Liver (tissue), 9 donors: ENCODE data around the gene NAA35. TPM values are rescaled to one million over a fixed set of nuclear protein-coding genes. Genes with fewer than 3 reads are reported as not detected.

ENCODE experiments used
- DNase-seq: peaks from one replicate; pipeline ENCODE4 v3.0.0-alpha.2; 2017; ENCODE audit warnings: low spot score
- H3K27ac ChIP-seq, 2 donors: one replicate each; pipeline ENCODE4 v1.7.0; 2013; ENCODE audit warnings: inconsistent platforms in 2 of 2, low read length in 2 of 2, control low read depth in 1 of 2, low read depth in 1 of 2, mild to moderate bottlenecking in 1 of 2
- H3K27me3 ChIP-seq, 4 donors: one replicate each; pipeline versions ENCODE4 v1.6.1 to v1.7.0; 2013; ENCODE audit warnings: low read length in 3 of 4, inconsistent platforms in 1 of 4, mild to moderate bottlenecking in 1 of 4, moderate library complexity in 1 of 4; ENCODE audit not compliant: control insufficient read depth in 4 of 4, insufficient read depth in 4 of 4
- H3K36me3 ChIP-seq, 4 donors: one replicate each; pipeline versions ENCODE4 v1.6.1 to v1.7.0; 2013; ENCODE audit warnings: low read length in 3 of 4, mild to moderate bottlenecking in 3 of 4, low read depth in 1 of 4, moderate library complexity in 1 of 4; ENCODE audit not compliant: control insufficient read depth in 4 of 4, insufficient read depth in 3 of 4
- H3K4me1 ChIP-seq, 4 donors: one replicate each; pipeline versions ENCODE4 v1.6.1 to v1.7.0; 2013; ENCODE audit warnings: low read length in 3 of 4, mild to moderate bottlenecking in 3 of 4, moderate library complexity in 1 of 4; ENCODE audit not compliant: control insufficient read depth in 4 of 4, insufficient read depth in 4 of 4
- H3K4me3 ChIP-seq, 3 donors: one replicate each; pipeline versions ENCODE4 v1.6.1 to v1.7.0; 2013; ENCODE audit warnings: low read length in 3 of 3, control low read depth in 1 of 3, low read depth in 1 of 3, mild to moderate bottlenecking in 1 of 3
- H3K9ac ChIP-seq, 2 donors: one replicate each; pipeline ENCODE4 v1.7.0; 2013; ENCODE audit warnings: low read length in 2 of 2, mild to moderate bottlenecking in 2 of 2, moderate library complexity in 2 of 2, control low read depth in 1 of 2, low read depth in 1 of 2
- H3K9me3 ChIP-seq, 4 donors: one replicate each; pipeline versions ENCODE4 v1.6.1 to v1.7.0; 2013; ENCODE audit warnings: low read length in 3 of 4; ENCODE audit not compliant: control insufficient read depth in 4 of 4
- CTCF ChIP-seq: fragments of 150-350 bp; IDR thresholded peaks from 2 replicates; pipeline ENCODE4 v1.5.1; 2017; ENCODE audit warnings: improper control_type of control experiment, low read depth, low read length; ENCODE audit not compliant: missing input control
- EGR1 ChIP-seq, 2 donors: IDR thresholded peaks; 2 replicates each; pipeline ENCODE4 v1.6.1; 2016 to 2018; ENCODE audit warnings: antibody characterized with exemption in 2 of 2, low read depth in 2 of 2
- FOXA2 ChIP-seq: IDR thresholded peaks from 2 replicates; pipeline ENCODE4 v1.6.1; 2016; ENCODE audit warnings: antibody characterized with exemption
- HNF4A ChIP-seq, 2 donors: conservative IDR thresholded peaks; 2 replicates each; pipeline ENCODE4 v1.6.1; 2016; ENCODE audit warnings: antibody characterized with exemption in 2 of 2, mild to moderate bottlenecking in 2 of 2
- RAD21 ChIP-seq, 2 donors: IDR thresholded peaks; 2 replicates each; pipeline ENCODE4 v1.6.1; 2016; ENCODE audit warnings: antibody characterized with exemption in 2 of 2, mild to moderate bottlenecking in 2 of 2
- RXRA ChIP-seq, 2 donors: IDR thresholded peaks; 2 replicates each; pipeline ENCODE4 v1.6.1; 2017 to 2018; ENCODE audit warnings: antibody characterized with exemption in 2 of 2, mild to moderate bottlenecking in 1 of 2
- SP1 ChIP-seq: IDR thresholded peaks from 2 replicates; pipeline ENCODE4 v1.6.1; 2018; ENCODE audit warnings: antibody characterized with exemption, mild to moderate bottlenecking
- TAF1 ChIP-seq: conservative IDR thresholded peaks from 2 replicates; pipeline ENCODE4 v1.6.1; 2016; ENCODE audit warnings: antibody characterized with exemption, mild to moderate bottlenecking
- YY1 ChIP-seq: IDR thresholded peaks from 2 replicates; pipeline ENCODE4 v1.6.1; 2016; ENCODE audit warnings: antibody characterized with exemption, mild to moderate bottlenecking
- WGBS: extraction: QIAGEN DNeasy Blood & Tissue Kit; methylation state at CpG from one replicate; pipeline ENCODE4 v1.1.7; 2013; 5-methylcytosine and 5-hydroxymethylcytosine counted together
- polyA plus RNA-seq, 2 donors: library from polyadenylated mRNA; stranded (reverse) in 1 of 2; unstranded in 1 of 2; fragments of 200-250 nt in 1 of 2; fragments of >200 nt in 1 of 2; fragmentation: Nextera tagmentation in 1 of 2; extraction: Ambion mirVana in 1 of 2; gene quantifications; one replicate each; pipeline versions ENCODE4 v1.2.1 to v1.2.3, GENCODE V29; 2013 to 2015
- total RNA-seq, 2 donors: library from RNA; depleted of rRNA; stranded (reverse); fragments of >200 nt; gene quantifications; one replicate each; pipeline ENCODE4 v1.2.3, GENCODE V29; 2014
- donor health status: healthy.
- donor health status: healthy.
- donor health status: healthy.
- donor health status: healthy.
- donor health status: healthy.

Gene NAA35
- total and polyA plus RNA-seq, 4 donors, result 5.2 to 14.8 (median 9.2) TPM

- TF ChIP-seq CTCF (no peak), YY1 (no peak), EGR1 (IDR thresholded peaks at IDR 0.05; ENCODE audit: low read depth in 2 of 2) (no peak)
Measured at GRCh38 chr9:85978496-85978895, 37.5 kb downstream of the NAA35 start (continued).

GRCh38 chr9:85981369-85981768 lies 40.4 kb downstream of the NAA35 start:
- no peak overlapping the region for H3K27ac ChIP-seq
- no peak for DNase-seq
- no peaks in the 10 kb centered on the region for H3K27me3 ChIP-seq
- 97% methylated on average over 3 of the region's 3 CpGs for WGBS
- TF ChIP-seq FOXA2 (no peak), RXRA (IDR thresholded peaks at IDR 0.05) (no peak), TAF1 (no peak), SP1 (no peak), RAD21 (IDR thresholded peaks at IDR 0.05) (no peak), CTCF (no peak), HNF4A (conservative IDR thresholded peaks at IDR 0.05) (no peak)
- no peaks in the 10 kb centered on the region for H3K9me3 ChIP-seq
- H3K36me3 ChIP-seq, result peaks cover 1 to 53% (median 37%) of the 10 kb centered on the region in 4 donors
- H3K9ac ChIP-seq, result no peak overlapping the region
- no peak overlapping the region for H3K4me3 ChIP-seq
- H3K4me1 ChIP-seq, result no peaks in the 10 kb centered on the region

- H3K4me1 ChIP-seq, result no peaks in the 10 kb centered on the region
- WGBS, result 94% methylated on average over 2 of the region's 2 CpGs
- H3K9me3 ChIP-seq, result no peaks in the 10 kb centered on the region
- no peaks in the 10 kb centered on the region for H3K27me3 ChIP-seq
- no peak overlapping the region for H3K9ac ChIP-seq
- TF ChIP-seq RAD21 (IDR thresholded peaks at IDR 0.05), result no peak
- no peak for DNase-seq
- no peak overlapping the region for H3K27ac ChIP-seq
- no peak overlapping the region for H3K4me3 ChIP-seq
- H3K36me3 ChIP-seq, result peaks cover 1 to 32% (median 21%) of the 10 kb centered on the region in 4 donors
Measured at GRCh38 chr9:85984457-85984856, 43.5 kb downstream of the NAA35 start.

- 72% methylated on average over 3 of the region's 3 CpGs for WGBS
- peaks cover 1 to 10% (median 6%) of the 10 kb centered on the region in 4 donors for H3K36me3 ChIP-seq
- H3K27ac ChIP-seq, result no peak overlapping the region
- H3K4me3 ChIP-seq, result no peak overlapping the region
- no peaks in the 10 kb centered on the region for H3K9me3 ChIP-seq
- no peak for DNase-seq
- no peak overlapping the region for H3K9ac ChIP-seq
- TF ChIP-seq HNF4A (conservative IDR thresholded peaks at IDR 0.05), result no peak
- no peaks in the 10 kb centered on the region for H3K4me1 ChIP-seq
- H3K27me3 ChIP-seq, result no peaks in the 10 kb centered on the region
Measured at GRCh38 chr9:85987236-85987635, 46.3 kb downstream of the NAA35 start.
